Progenitor cell of endocrine pancreas (in vitro differentiated cells): Measurements from ENCODE around the gene BOC. TPM values are rescaled to one million over a fixed set of nuclear protein-coding genes. Genes with fewer than 3 reads are reported as not detected.

Source experiments
- DNase-seq: peaks from one replicate; pipeline ENCODE4 v3.0.0; 2021; ENCODE audit warnings: low spot score; ENCODE audit not compliant: unreplicated experiment
- H3K27ac Mint-ChIP-seq: 2 replicates; pipeline ENCODE4 v1.8.0; 2021; ENCODE audit warnings: mild to moderate bottlenecking, moderate library complexity, mixed read lengths
- H3K27me3 Mint-ChIP-seq: 2 replicates; pipeline ENCODE4 v1.8.0; 2021; ENCODE audit warnings: mixed read lengths
- H3K36me3 Mint-ChIP-seq: 2 replicates; pipeline ENCODE4 v1.8.0; 2022; ENCODE audit warnings: mixed read lengths; ENCODE audit not compliant: insufficient read depth
- H3K4me1 Mint-ChIP-seq: 2 replicates; pipeline ENCODE4 v1.8.0; 2021; ENCODE audit warnings: low read depth, mixed read lengths
- H3K4me3 Mint-ChIP-seq: 2 replicates; pipeline ENCODE4 v1.8.0; 2021; ENCODE audit warnings: low read depth, mild to moderate bottlenecking, moderate library complexity, mixed read lengths
- H3K9me3 Mint-ChIP-seq: 2 replicates; pipeline ENCODE4 v1.8.0; 2021; ENCODE audit warnings: low read depth, mixed read lengths
- CTCF ChIP-seq: fragments of 200-600 bp; sonication (generic); IDR thresholded peaks from one replicate; pipeline ENCODE4 v1.5.0; 2021; ENCODE audit warnings: antibody characterized with exemption, mild to moderate bottlenecking; ENCODE audit not compliant: unreplicated experiment
- total RNA-seq: library from RNA; stranded (reverse); gene quantifications from 2 replicates; pipeline ENCODE4 v1.2.1, GENCODE V29; 2021

Gene BOC
- total RNA-seq, 1 donor from 2014 or later: 10.8 TPM

GRCh38 chr3:113226491-113226890 is 15.1 kb downstream of the BOC start:
- Mint-ChIP-seq H3K36me3 (no peaks in the 10 kb centered on the region), H3K27ac (no peak overlapping the region), H3K4me1 (peaks cover 10% of the 10 kb centered on the region), H3K4me3 (no peak overlapping the region), H3K9me3 (no peaks in the 10 kb centered on the region), H3K27me3 (no peaks in the 10 kb centered on the region)
- DNase-seq: no peak
- no peak for TF ChIP-seq CTCF

- no peaks in the 10 kb centered on the region for H3K9me3 Mint-ChIP-seq
- DNase-seq: no peak
- TF ChIP-seq CTCF: no peak
- no peaks in the 10 kb centered on the region for H3K27me3 Mint-ChIP-seq
- no peak overlapping the region for H3K27ac Mint-ChIP-seq
- H3K4me1 Mint-ChIP-seq: peaks cover 5% of the 10 kb centered on the region
- H3K36me3 Mint-ChIP-seq: no peaks in the 10 kb centered on the region
- H3K4me3 Mint-ChIP-seq: no peak overlapping the region
Measured at GRCh38 chr3:113227146-113227545, 15.8 kb downstream of the BOC start.

GRCh38 chr3:113228498-113229286 is 17.3 kb downstream of the BOC start:
- H3K27ac Mint-ChIP-seq: no peak overlapping the region
- H3K9me3 Mint-ChIP-seq: no peaks in the 10 kb centered on the region
- DNase-seq: no peak
- no peaks in the 10 kb centered on the region for H3K27me3 Mint-ChIP-seq
- H3K4me3 Mint-ChIP-seq: no peak overlapping the region
- TF ChIP-seq CTCF: no peak
- H3K4me1 Mint-ChIP-seq: peaks cover 6% of the 10 kb centered on the region
- no peaks in the 10 kb centered on the region for H3K36me3 Mint-ChIP-seq

- no peaks in the 10 kb centered on the region for H3K9me3 Mint-ChIP-seq
- no peaks in the 10 kb centered on the region for H3K27me3 Mint-ChIP-seq
- TF ChIP-seq CTCF: no peak
- peaks cover 6% of the 10 kb centered on the region for H3K4me1 Mint-ChIP-seq
- no peak for DNase-seq
- no peak overlapping the region for H3K4me3 Mint-ChIP-seq
- H3K27ac Mint-ChIP-seq: no peak overlapping the region
- H3K36me3 Mint-ChIP-seq: no peaks in the 10 kb centered on the region
Measured at GRCh38 chr3:113231391-113231790, 20.0 kb downstream of the BOC start.

- Mint-ChIP-seq H3K4me1 (peaks cover 6% of the 10 kb centered on the region), H3K4me3 (no peak overlapping the region), H3K9me3 (no peaks in the 10 kb centered on the region), H3K27me3 (no peaks in the 10 kb centered on the region), H3K27ac (no peak overlapping the region), H3K36me3 (no peaks in the 10 kb centered on the region)
- no peak for DNase-seq
- no peak for TF ChIP-seq CTCF
Measured at GRCh38 chr3:113231827-113232253, 20.5 kb downstream of the BOC start.
